Body of pancreas (tissue), 4 donors: Measurements from ENCODE around the gene HACD3. TPM values are rescaled to one million over a fixed set of nuclear protein-coding genes. Genes with fewer than 3 reads are reported as not detected.
"Not testable (repeated sequence)": the region's sequence is repeated elsewhere in the genome, so short reads cannot be mapped to it uniquely, and the experiment has no call there.

Experiments
- ATAC-seq: fragments of 150-250 bp; one replicate; pipeline ENCODE4 v1.9.1; 2016
- DNase-seq, 4 donors: peaks; one replicate each; pipeline ENCODE4 v3.0.0-alpha.2; 2019
- H3K27ac ChIP-seq, 4 donors: fragments of 200-600 bp; sonication (generic); 1 replicate in 3 of 4; 2 replicates in 1 of 4; pipeline versions ENCODE4 v1.5.1 to v1.6.1; 2016 to 2019; ENCODE audit warnings: mild to moderate bottlenecking in 1 of 4, mixed read lengths in 1 of 4, moderate library complexity in 1 of 4
- H3K27me3 ChIP-seq, 2 donors: fragments of 200-600 bp; sonication (generic); one replicate each; pipeline ENCODE4 v1.6.0; 2016; ENCODE audit warnings: mild to moderate bottlenecking in 1 of 2
- H3K36me3 ChIP-seq, 2 donors: fragments of 200-600 bp; sonication (generic); replicated peaks in 1 of 2; 2 replicates each; pipeline ENCODE4 v1.5.1; 2016; ENCODE audit warnings: low read depth in 2 of 2; ENCODE audit not compliant: insufficient read depth in 1 of 2
- H3K4me1 ChIP-seq: fragments of 200-600 bp; sonication (generic); one replicate; pipeline ENCODE4 v1.6.0; 2016
- H3K4me3 ChIP-seq, 2 donors: fragments of 200-600 bp; sonication (generic); 1 replicate in 1 of 2; 2 replicates in 1 of 2; pipeline ENCODE4 v1.5.1; 2016 to 2019
- H3K9me3 ChIP-seq, 3 donors: fragments of 200-600 bp; sonication (generic); 1 replicate in 2 of 3; 2 replicates in 1 of 3; pipeline ENCODE4 v1.5.1; 2016
- CTCF ChIP-seq, 7 experiments: fragments of 450-650 bp in 4 of 7; fragments of 200-600 bp in 3 of 7; sonication (generic) in 3 of 7; IDR thresholded peaks; one replicate each; pipeline ENCODE4 v1.5.1; 2016 to 2019; ENCODE audit warnings: antibody characterized with exemption in 7 of 7
- POLR2A ChIP-seq, 3 donors: fragments of 450-650 bp; IDR thresholded peaks; one replicate each; pipeline ENCODE4 v1.6.1; 2016; ENCODE audit warnings: antibody characterized with exemption in 3 of 3, mild to moderate bottlenecking in 2 of 3
- WGBS, 2 donors: methylation state at CpG; one replicate each; pipeline ENCODE4 v1.1.5; 2017; 5-methylcytosine and 5-hydroxymethylcytosine counted together
- intact Hi-C: fragments of 100-400 bp; cut with DNase I; formaldehyde crosslinking; loops from one replicate; pipeline ENCODE4 v1.15.1; 2023
- total RNA-seq, 2 donors: library from RNA; depleted of rRNA; stranded (reverse); fragments of >200 nt; gene quantifications; one replicate each; pipeline ENCODE4 v1.1.0, GENCODE V29; 2016

HACD3 gene
- total RNA-seq, 2 donors from 2014 or later = 10.9 to 35.8 TPM

GRCh38 chr15:65612949-65613744 is 82.9 kb downstream of the HACD3 start:
- Histone ChIP-seq H3K27me3 (no peaks in the 10 kb centered on the region), H3K27ac (no peak overlapping the region), H3K36me3 (no peaks in the 10 kb centered on the region), H3K4me3 (no peak overlapping the region), H3K9me3 (no peaks in the 10 kb centered on the region), H3K4me1 (peaks cover 25% of the 10 kb centered on the region)
- DNase-seq (no peak), ATAC-seq (no peak)
- intact Hi-C loops = no loop called here
- TF ChIP-seq CTCF (IDR thresholded peaks at IDR 0.05) = no peak
- TF ChIP-seq POLR2A (IDR thresholded peaks at IDR 0.05) = no peak
- WGBS, 2 donors = 46 to 49% methylated on average over 6 of the region's 6 CpGs

DNA sequence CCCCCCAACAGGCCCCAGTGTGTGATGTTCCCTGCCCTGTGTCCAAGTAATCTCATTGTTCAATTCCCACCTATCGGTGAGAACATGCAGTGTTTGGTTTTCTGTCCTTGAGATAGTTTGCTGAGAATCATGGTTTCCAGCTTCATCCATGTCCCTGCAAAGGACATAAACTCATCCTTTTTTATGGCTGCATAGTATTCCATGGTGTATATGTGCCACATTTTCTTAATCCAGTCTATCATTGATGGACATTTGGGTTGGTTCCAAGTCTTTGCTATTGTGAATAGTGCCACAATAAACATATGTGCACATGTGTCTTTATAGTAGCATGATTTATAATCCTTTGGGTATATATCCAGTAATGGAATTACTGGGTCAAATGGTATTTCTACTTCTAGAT is 85.6 kb downstream of the HACD3 start:
- DNase-seq, ATAC-seq, H3K36me3 ChIP-seq, H3K4me3 ChIP-seq, H3K4me1 ChIP-seq, H3K27ac ChIP-seq, H3K27me3 ChIP-seq, H3K9me3 ChIP-seq, intact Hi-C loops: not testable (repeated sequence)
- WGBS, 2 donors = 75 to 94% methylated on average over 1 of the region's 1 CpG

GRCh38 chr15:65618560-65619109 is 88.4 kb downstream of the HACD3 start:
- WGBS, 2 donors = 62 to 65% methylated on average over 5 of the region's 5 CpGs

DNA sequence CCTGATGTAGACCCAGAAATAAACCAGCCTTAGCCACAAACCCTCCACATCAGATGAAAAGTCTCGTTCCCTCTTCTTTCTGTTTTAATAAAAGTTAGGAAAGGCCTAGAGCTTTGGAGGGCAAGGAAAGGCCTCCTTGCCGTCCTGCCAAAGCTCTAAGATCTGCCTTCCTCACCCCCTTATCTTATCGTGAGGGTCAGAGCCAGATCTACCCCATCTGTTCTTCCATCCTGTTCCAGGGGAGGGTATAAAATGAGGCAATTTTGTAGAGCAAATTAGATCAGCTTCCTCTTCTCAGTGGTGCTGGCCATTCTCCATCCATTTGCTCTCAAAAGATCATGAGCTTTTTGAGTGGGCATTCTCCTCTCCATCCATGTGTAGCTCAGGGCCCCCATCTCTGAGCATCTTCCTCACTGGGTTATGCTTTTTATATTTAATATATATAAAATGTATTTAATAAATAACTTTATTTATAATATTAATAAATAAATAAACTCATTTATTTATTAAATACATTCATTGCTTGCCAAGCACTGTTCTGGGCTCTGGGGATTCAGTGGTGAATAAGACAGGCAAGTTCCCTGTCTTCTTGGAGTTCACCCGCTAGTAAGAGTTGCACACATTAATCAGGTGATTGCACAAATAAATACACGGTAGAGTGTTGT is 89.5 kb downstream of the HACD3 start:
- TF ChIP-seq POLR2A (IDR thresholded peaks at IDR 0.05) = no peak
- no peak for TF ChIP-seq CTCF (IDR thresholded peaks at IDR 0.05)
- no peak overlapping the region for H3K27ac ChIP-seq
- H3K4me1 ChIP-seq = no peaks in the 10 kb centered on the region
- H3K9me3 ChIP-seq = no peaks in the 10 kb centered on the region
- DNase-seq (no peak), ATAC-seq (no peak)
- no peaks in the 10 kb centered on the region for H3K36me3 ChIP-seq
- intact Hi-C loops = no loop called here
- WGBS, 2 donors = 55 to 63% methylated on average over 5 of the region's 5 CpGs
- H3K27me3 ChIP-seq = no peaks in the 10 kb centered on the region
- no peak overlapping the region for H3K4me3 ChIP-seq

More at GRCh38 chr15:65618560-65619109, 88.4 kb downstream of the HACD3 start:
- no peaks in the 10 kb centered on the region for H3K4me1 ChIP-seq
- intact Hi-C loops = no loop called here
- no peaks in the 10 kb centered on the region for H3K27me3 ChIP-seq
- ATAC-seq (no peak), DNase-seq (no peak)
- H3K27ac ChIP-seq = no peak overlapping the region
- H3K9me3 ChIP-seq = no peaks in the 10 kb centered on the region
- no peak overlapping the region for H3K4me3 ChIP-seq
- TF ChIP-seq CTCF (IDR thresholded peaks at IDR 0.05) (no peak), POLR2A (IDR thresholded peaks at IDR 0.05) (no peak)
- no peaks in the 10 kb centered on the region for H3K36me3 ChIP-seq

DNA sequence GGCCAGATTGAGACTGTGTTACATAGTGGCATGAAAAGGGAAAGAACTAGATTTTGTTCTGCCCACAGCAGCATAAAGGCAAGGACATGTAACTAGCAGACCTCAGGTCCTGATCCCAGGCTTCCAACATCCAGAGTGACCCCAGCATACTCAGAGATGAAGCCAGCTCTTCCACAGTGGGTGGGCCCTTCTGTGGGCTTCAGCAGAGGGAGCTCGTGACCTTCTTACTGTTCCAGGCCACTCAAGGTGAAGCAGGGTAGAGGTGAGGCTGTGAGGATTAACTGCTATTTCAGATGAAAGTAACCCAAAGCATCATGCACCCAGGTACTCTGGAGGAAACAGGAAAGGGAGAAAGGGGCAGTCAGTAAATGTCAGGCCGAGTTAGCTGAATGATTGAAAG is 90.6 kb downstream of the HACD3 start:
- intact Hi-C loops = no loop called here
- TF ChIP-seq CTCF (IDR thresholded peaks at IDR 0.05) (no peak), POLR2A (IDR thresholded peaks at IDR 0.05) (no peak)
- DNase-seq = no peak
- 69 to 83% methylated on average over 2 of the region's 2 CpGs for WGBS, 2 donors
- no peaks in the 10 kb centered on the region for H3K36me3 ChIP-seq
- no peaks in the 10 kb centered on the region for H3K4me1 ChIP-seq
- no peak overlapping the region for H3K27ac ChIP-seq
- no peak for ATAC-seq
- H3K27me3 ChIP-seq = no peaks in the 10 kb centered on the region
- H3K4me3 ChIP-seq = no peak overlapping the region
- no peaks in the 10 kb centered on the region for H3K9me3 ChIP-seq
